NK-92 (cell line): Measurements from ENCODE around the gene SEC22C.

Source experiments
- DNase-seq: peaks from one replicate; lab custom pipeline; 2025; ENCODE audit not compliant: unreplicated experiment; lab: John Stamatoyannopoulos, UW

The SEC22C gene

GRCh38 chr3:42515976-42516375 lies 65.8 kb downstream of the SEC22C start:
- no peak for DNase-seq

GRCh38 chr3:42515391-42515916 lies 66.3 kb downstream of the SEC22C start:
- no peak for DNase-seq

- no peak for DNase-seq
Observed at GRCh38 chr3:42514876-42515275, 66.9 kb downstream of the SEC22C start.

- no peak for DNase-seq
Observed at GRCh38 chr3:42513521-42513920, 68.2 kb downstream of the SEC22C start.

- no peak for DNase-seq
Observed at GRCh38 chr3:42513121-42513520, 68.6 kb downstream of the SEC22C start.

GRCh38 chr3:42511736-42512135 lies 70.0 kb downstream of the SEC22C start:
- DNase-seq, result no peak

- no peak for DNase-seq
Observed at GRCh38 chr3:42511201-42511600, 70.6 kb downstream of the SEC22C start.

- DNase-seq, result no peak
Observed at GRCh38 chr3:42510325-42510724, 71.4 kb downstream of the SEC22C start.

- DNase-seq, result no peak
Observed at GRCh38 chr3:42509111-42509510, 72.7 kb downstream of the SEC22C start.

GRCh38 chr3:42508562-42508961 lies 73.2 kb downstream of the SEC22C start:
- no peak for DNase-seq

- no peak for DNase-seq
Observed at GRCh38 chr3:42507761-42508335, 73.9 kb downstream of the SEC22C start.

- no peak for DNase-seq
Observed at GRCh38 chr3:42507252-42507651, 74.5 kb downstream of the SEC22C start.

- DNase-seq, result no peak
Observed at GRCh38 chr3:42505849-42506410, 75.8 kb downstream of the SEC22C start.

- DNase-seq, result no peak
Observed at GRCh38 chr3:42505128-42505848, 76.5 kb downstream of the SEC22C start.

GRCh38 chr3:42504334-42505127 lies 77.2 kb downstream of the SEC22C start:
- no peak for DNase-seq

- DNase-seq, result no peak
Observed at GRCh38 chr3:42503957-42504333, 77.8 kb downstream of the SEC22C start.

- DNase-seq, result no peak
Observed at GRCh38 chr3:42503251-42503924, 78.4 kb downstream of the SEC22C start.

GRCh38 chr3:42502429-42503250 lies 79.1 kb downstream of the SEC22C start, which contains the start of gene VIPR1:
Gene VIPR1, plus strand, starts transcription at chr3:42502643. Its CDS starts 93 bp downstream, at chr3:42502736.
- DNase-seq, result peak; percentile 39

GRCh38 chr3:42501681-42502428 lies 79.9 kb downstream of the SEC22C start:
- DNase-seq, result no peak
